GM23338 (cell line): ENCODE data around the gene ERGIC3. TPM values are rescaled to one million over a fixed set of nuclear protein-coding genes. Genes with fewer than 3 reads are reported as not detected.

Experiments
- ATAC-seq: fragments of 200-7000 bp; cut with Tn5 transposase; 3 replicates; pipeline ENCODE4 v1.9.1; 2020
- DNase-seq: peaks from one replicate; pipeline ENCODE4 v3.0.0-alpha.2; 2015; ENCODE audit warnings: low spot score
- H2AFZ ChIP-seq: fragments of 200-600 bp; sonication (generic); 2 replicates; pipeline ENCODE4 v1.8.0; 2016; ENCODE audit warnings: antibody characterized with exemption, mild to moderate bottlenecking, moderate library complexity
- H3F3A ChIP-seq: fragments of 200-600 bp; sonication (generic); replicated peaks from 2 replicates; pipeline ENCODE4 v1.8.0; 2017; ENCODE audit warnings: antibody characterized with exemption, mixed run types, low read depth
- H3K27ac ChIP-seq: fragments of 200-600 bp; sonication (generic); 2 replicates; pipeline ENCODE4 v1.6.1; 2016; ENCODE audit warnings: low read depth
- H3K27me3 ChIP-seq: fragments of 200-600 bp; sonication (generic); 2 replicates; pipeline ENCODE4 v1.8.0; 2016; ENCODE audit warnings: mild to moderate bottlenecking, mixed run types, moderate library complexity; ENCODE audit not compliant: insufficient read depth
- H3K36me3 ChIP-seq: fragments of 200-600 bp; sonication (generic); 2 replicates; pipeline ENCODE4 v1.8.0; 2016; ENCODE audit warnings: mild to moderate bottlenecking; ENCODE audit not compliant: insufficient read depth
- H3K4me1 ChIP-seq: fragments of 200-600 bp; sonication (generic); 2 replicates; pipeline ENCODE4 v1.8.0; 2016; ENCODE audit warnings: mild to moderate bottlenecking, moderate library complexity; ENCODE audit not compliant: insufficient read depth
- H3K4me2 ChIP-seq: fragments of 200-600 bp; sonication (generic); 2 replicates; pipeline ENCODE4 v1.7.1; 2017; ENCODE audit warnings: mixed run types
- H3K4me3 ChIP-seq: fragments of 200-600 bp; sonication (generic); 2 replicates; pipeline ENCODE4 v1.6.1; 2016; ENCODE audit warnings: mixed run types
- H3K79me2 ChIP-seq: fragments of 200-600 bp; sonication (generic); replicated peaks from 2 replicates; pipeline ENCODE4 v1.8.0; 2017; ENCODE audit warnings: mild to moderate bottlenecking; ENCODE audit not compliant: insufficient read depth
- H3K9me2 ChIP-seq: fragments of 200-600 bp; sonication (generic); 2 replicates; pipeline ENCODE4 v1.8.0; 2017; ENCODE audit not compliant: insufficient read depth
- H4K20me1 ChIP-seq: fragments of 200-600 bp; sonication (generic); replicated peaks from 2 replicates; pipeline ENCODE4 v1.8.0; 2017; ENCODE audit warnings: mild to moderate bottlenecking; ENCODE audit not compliant: insufficient read depth
- H3K27ac Mint-ChIP-seq: 2 replicates; pipeline ENCODE4 v1.8.0; 2020; ENCODE audit warnings: inconsistent platforms, mild to moderate bottlenecking, moderate library complexity, mixed read lengths
- H3K27me3 Mint-ChIP-seq: 3 replicates; pipeline ENCODE4 v1.8.0; 2022; ENCODE audit warnings: low read depth, mild to moderate bottlenecking, moderate library complexity, mixed read lengths, inconsistent platforms; ENCODE audit not compliant: insufficient read depth, poor library complexity
- H3K36me3 Mint-ChIP-seq: 3 replicates; pipeline ENCODE4 v1.8.0; 2021; ENCODE audit warnings: low read depth, mild to moderate bottlenecking, inconsistent platforms, moderate library complexity, mixed read lengths
- H3K4me1 Mint-ChIP-seq: 3 replicates; pipeline ENCODE4 v1.8.0; 2020; ENCODE audit warnings: mild to moderate bottlenecking, inconsistent platforms, mixed read lengths
- H3K4me3 Mint-ChIP-seq: 3 replicates; pipeline ENCODE4 v1.8.0; 2021; ENCODE audit warnings: moderate library complexity, mild to moderate bottlenecking, inconsistent platforms, mixed read lengths
- H3K9me3 Mint-ChIP-seq: 3 replicates; pipeline ENCODE4 v1.8.0; 2020; ENCODE audit warnings: moderate library complexity, mild to moderate bottlenecking, inconsistent platforms, mixed read lengths
- CREB1 ChIP-seq: fragments of 250-450 bp; sonication (Bioruptor Pico); IDR thresholded peaks from 2 replicates; pipeline ENCODE4 v1.5.0; 2020; ENCODE audit warnings: low read depth, mild to moderate bottlenecking, moderate library complexity
- CTCF ChIP-seq, 2 experiments: fragments of 200-600 bp in 1 of 2; sonication (generic) in 1 of 2; conservative IDR thresholded peaks; 2 replicates each; pipeline versions ENCODE4 v1.5.1 to v1.6.1; 2016 to 2017; ENCODE audit warnings: antibody characterized with exemption in 2 of 2, low read depth in 2 of 2, mild to moderate bottlenecking in 2 of 2, moderate library complexity in 1 of 2
- ETS1 ChIP-seq: IDR thresholded peaks from 2 replicates; pipeline ENCODE4 v1.6.1; 2016; ENCODE audit warnings: antibody characterized with exemption
- EZH2 ChIP-seq: fragments of 200-600 bp; sonication (generic); IDR thresholded peaks from one replicate; pipeline ENCODE4 v1.8.0; 2017; ENCODE audit warnings: antibody characterized with exemption, mild to moderate bottlenecking, low read depth; ENCODE audit not compliant: unreplicated experiment
- EZH2phosphoT487 ChIP-seq: fragments of 200-600 bp; sonication (generic); IDR thresholded peaks from one replicate; pipeline ENCODE4 v1.8.1; 2018; ENCODE audit warnings: antibody characterized with exemption; ENCODE audit not compliant: unreplicated experiment
- JUNB ChIP-seq: IDR thresholded peaks from one replicate; pipeline ENCODE4 v1.6.1; 2016; ENCODE audit warnings: antibody characterized with exemption; ENCODE audit not compliant: unreplicated experiment
- NANOG ChIP-seq: IDR thresholded peaks from 2 replicates; pipeline ENCODE4 v1.6.1; 2016; ENCODE audit warnings: antibody characterized with exemption, borderline replicate concordance
- POLR2AphosphoS5 ChIP-seq: IDR thresholded peaks from 2 replicates; pipeline ENCODE4 v1.6.1; 2016; ENCODE audit warnings: antibody characterized with exemption, low read depth
- REST ChIP-seq: IDR thresholded peaks from one replicate; pipeline ENCODE4 v1.6.1; 2018; ENCODE audit warnings: antibody characterized with exemption; ENCODE audit not compliant: unreplicated experiment
- STAT1 ChIP-seq: IDR thresholded peaks from one replicate; pipeline ENCODE4 v1.6.1; 2016; ENCODE audit warnings: antibody characterized with exemption; ENCODE audit not compliant: unreplicated experiment
- ZNF331 ChIP-seq: fragments of 250-450 bp; sonication (Bioruptor Pico); IDR thresholded peaks from 2 replicates; pipeline ENCODE4 v1.5.0; 2020; ENCODE audit warnings: low read depth, mild to moderate bottlenecking, moderate library complexity
- ZNF462 ChIP-seq: fragments of 250-450 bp; sonication (Bioruptor Pico); IDR thresholded peaks from 2 replicates; pipeline ENCODE4 v1.5.0; 2020; ENCODE audit warnings: mild to moderate bottlenecking, moderate library complexity
- polyA plus RNA-seq: library from polyadenylated mRNA; unstranded; fragments of >200 nt; fragmentation: Nextera tagmentation; extraction: Ambion mirVana; gene quantifications from 2 replicates; pipeline ENCODE4 v1.2.1, GENCODE V29; 2016
- total RNA-seq: library from RNA; depleted of rRNA; stranded (reverse); fragments of >200 nt; shearing (Covaris generic); gene quantifications from 2 replicates; pipeline ENCODE4 v1.2.3, GENCODE V29; 2014

Gene ERGIC3
- total and polyA plus RNA-seq, 2 experiments from 2014 or later: 139 to 147 TPM

GRCh38 chr20:35510951-35511735 is 30.7 kb upstream of the ERGIC3 start:
- no peak overlapping the region for H3K27ac ChIP-seq
- H3K4me3 Mint-ChIP-seq: no peak overlapping the region
- no peak for TF ChIP-seq ZNF331 (CRISPR knock-in tag)
- TF ChIP-seq EZH2: no peak
- TF ChIP-seq CREB1 (CRISPR knock-in tag): no peak
- no peak for TF ChIP-seq EZH2phosphoT487
- no peak for TF ChIP-seq ZNF462 (CRISPR knock-in tag)
- TF ChIP-seq CTCF (conservative IDR thresholded peaks at IDR 0.05; ENCODE audit: low read depth in 2 of 2): no peak
- TF ChIP-seq NANOG: no peak
- no peak for TF ChIP-seq POLR2AphosphoS5
- TF ChIP-seq STAT1: no peak
- no peak for TF ChIP-seq REST
- no peak for TF ChIP-seq JUNB
- TF ChIP-seq ETS1: no peak
- H3K4me2 ChIP-seq: no peak overlapping the region
- no peaks in the 10 kb centered on the region for H3K27me3 ChIP-seq
- no peaks in the 10 kb centered on the region for H3K79me2 ChIP-seq
- no peaks in the 10 kb centered on the region; the same call in 1 of the 2 replicates for H4K20me1 ChIP-seq
- H3K36me3 ChIP-seq: no peaks in the 10 kb centered on the region; the same call in 1 of the 2 replicates
- no peaks in the 10 kb centered on the region for H3F3A ChIP-seq
- H3K27ac Mint-ChIP-seq: no peak overlapping the region
- H3K9me3 Mint-ChIP-seq: no peaks in the 10 kb centered on the region
- peaks cover 25% of the 10 kb centered on the region for H3K36me3 Mint-ChIP-seq
- ATAC-seq: no peak
- no peak overlapping the region for H2AFZ ChIP-seq
- H3K9me2 ChIP-seq: no peaks in the 10 kb centered on the region
- H3K4me3 ChIP-seq: no peak overlapping the region
- H3K27me3 Mint-ChIP-seq: peaks cover 2% of the 10 kb centered on the region
- no peaks in the 10 kb centered on the region for H3K4me1 Mint-ChIP-seq
- H3K4me1 ChIP-seq: no peaks in the 10 kb centered on the region
- no peak for DNase-seq
